Upper lobe of left lung (tissue), 6 donors: ENCODE measurements around the gene TCF7L2. TPM values are rescaled to one million over a fixed set of nuclear protein-coding genes. Genes with fewer than 3 reads are reported as not detected.

Experiments used
- ATAC-seq, 2 donors: fragments of 200-7000 bp; cut with Tn5 transposase; one replicate each; pipeline ENCODE4 v1.9.1; 2022; ENCODE audit warnings: mild to moderate bottlenecking in 2 of 2, moderate library complexity in 2 of 2; ENCODE audit not compliant: low FRiP score in 2 of 2
- DNase-seq, 2 donors: peaks; one replicate each; pipeline ENCODE4 v3.0.0-alpha.2; 2019 to 2020
- H3K27ac ChIP-seq, 4 donors: fragments of 200-600 bp; sonication (generic); one replicate each; pipeline ENCODE4 v1.5.1; 2016 to 2019
- H3K27me3 ChIP-seq, 4 donors: fragments of 200-600 bp; sonication (generic); one replicate each; pipeline ENCODE4 v1.5.1; 2017 to 2019
- H3K36me3 ChIP-seq, 4 donors: fragments of 200-600 bp; sonication (generic); one replicate each; pipeline ENCODE4 v1.5.1; 2016 to 2019
- H3K4me1 ChIP-seq, 4 donors: fragments of 200-600 bp; sonication (generic); one replicate each; pipeline ENCODE4 v1.5.1; 2018 to 2019
- H3K4me3 ChIP-seq, 4 donors: fragments of 200-600 bp; sonication (generic); one replicate each; pipeline ENCODE4 v1.5.1; 2017 to 2019; ENCODE audit warnings: mild to moderate bottlenecking in 2 of 4, moderate library complexity in 1 of 4
- H3K9me3 ChIP-seq, 4 donors: fragments of 200-600 bp; sonication (generic); one replicate each; pipeline ENCODE4 v1.5.1; 2018 to 2019
- CTCF ChIP-seq, 6 experiments: fragments of 450-650 bp in 4 of 6; fragments of 200-600 bp in 2 of 6; sonication (generic) in 2 of 6; IDR thresholded peaks; one replicate each; pipeline ENCODE4 v1.5.1; 2016 to 2019; ENCODE audit warnings: antibody characterized with exemption in 6 of 6
- EP300 ChIP-seq, 4 donors: sonication (generic); formaldehyde crosslinking; IDR thresholded peaks; one replicate each; pipeline ENCODE4 v1.5.1; 2017; ENCODE audit warnings: antibody characterized with exemption in 4 of 4, control low read depth in 2 of 4
- POLR2A ChIP-seq, 4 donors: fragments of 450-650 bp; IDR thresholded peaks; one replicate each; pipeline ENCODE4 v1.5.1; 2016 to 2017; ENCODE audit warnings: antibody characterized with exemption in 4 of 4, mild to moderate bottlenecking in 2 of 4
- POLR2AphosphoS5 ChIP-seq, 2 donors: sonication (generic); formaldehyde crosslinking; IDR thresholded peaks; one replicate each; pipeline ENCODE4 v1.5.1; 2017; ENCODE audit warnings: antibody characterized with exemption in 2 of 2
- WGBS, 2 donors: methylation state at CpG; one replicate each; pipeline ENCODE4 v1.1.5; 2017 to 2018; 5-methylcytosine and 5-hydroxymethylcytosine counted together
- total RNA-seq, 6 donors: library from RNA; depleted of rRNA in 4 of 6; stranded (reverse); fragments of >200 nt in 4 of 6; gene quantifications; one replicate each; pipeline versions ENCODE4 v1.1.0 to v1.2.1, GENCODE V29; 2016 to 2021
- donor health status: DM: no; HTN: no; CAD: no; lungs with moderate emphysema.
- donor health status: DM: no; HTN: yes; CAD: no; lungs with severe emphysema.

The TCF7L2 gene
- total RNA-seq, 6 donors from 2014 or later: 15.5 to 80.3 (median 48.1) TPM

- DNase-seq: no peak
- no peaks in the 10 kb centered on the region for H3K27me3 ChIP-seq
- WGBS, 2 donors: 29 to 32% methylated on average over 8 of the region's 8 CpGs
- ATAC-seq: peak in 1 of 2 donors; percentile 40
- no peak for TF ChIP-seq EP300 (IDR thresholded peaks at IDR 0.05)
- H3K36me3 ChIP-seq: no peaks in the 10 kb centered on the region
- H3K4me1 ChIP-seq: peaks cover 31 to 57% (median 54%) of the 10 kb centered on the region in 4 donors
- H3K9me3 ChIP-seq: no peaks in the 10 kb centered on the region
- H3K27ac ChIP-seq: peak overlapping the region; percentile 13 to 68 (median 54)
- peak overlapping the region in 2 of 4 donors; percentile 23 to 27 for H3K4me3 ChIP-seq
Observed at GRCh38 chr10:113059371-113059780, 109.3 kb downstream of the TCF7L2 start.

GRCh38 chr10:113060201-113061053, 110.4 kb downstream of the TCF7L2 start:
- Histone ChIP-seq H3K27me3 (no peaks in the 10 kb centered on the region), H3K9me3 (no peaks in the 10 kb centered on the region), H3K36me3 (no peaks in the 10 kb centered on the region), H3K4me3 (peak overlapping the region in 1 of 4 donors; percentile 6), H3K27ac (peak overlapping the region; percentile 55 to 68 (median 60)), H3K4me1 (peaks cover 31 to 61% (median 56%) of the 10 kb centered on the region in 4 donors)
- TF ChIP-seq POLR2A (IDR thresholded peaks at IDR 0.05): no peak
- no peak for TF ChIP-seq CTCF (IDR thresholded peaks at IDR 0.05)
- peak in 1 of 2 donors; percentile 21 for TF ChIP-seq POLR2AphosphoS5 (IDR thresholded peaks at IDR 0.05)
- TF ChIP-seq EP300 (IDR thresholded peaks at IDR 0.05): no peak
- DNase-seq (peak; percentile 22 to 35), ATAC-seq (peak in 1 of 2 donors; percentile 64)
- WGBS, 2 donors: 41 to 44% methylated on average over 15 of the region's 15 CpGs

GRCh38 chr10:113061054-113061430, 111.0 kb downstream of the TCF7L2 start:
- DNase-seq (no peak), ATAC-seq (no peak)
- no peak for TF ChIP-seq POLR2AphosphoS5 (IDR thresholded peaks at IDR 0.05)
- no peak for TF ChIP-seq CTCF (IDR thresholded peaks at IDR 0.05)
- no peak for TF ChIP-seq POLR2A (IDR thresholded peaks at IDR 0.05)
- no peak for TF ChIP-seq EP300 (IDR thresholded peaks at IDR 0.05)
- H3K4me3 ChIP-seq: no peak overlapping the region
- H3K27me3 ChIP-seq: no peaks in the 10 kb centered on the region
- WGBS, 2 donors: 81 to 84% methylated on average over 7 of the region's 7 CpGs
- no peaks in the 10 kb centered on the region for H3K9me3 ChIP-seq
- peaks cover 31 to 61% (median 55%) of the 10 kb centered on the region in 4 donors for H3K4me1 ChIP-seq
- H3K27ac ChIP-seq: peak overlapping the region; percentile 55 to 68 (median 60)
- H3K36me3 ChIP-seq: no peaks in the 10 kb centered on the region

GRCh38 chr10:113061557-113061956, 111.5 kb downstream of the TCF7L2 start:
- TF ChIP-seq EP300 (IDR thresholded peaks at IDR 0.05): no peak
- Histone ChIP-seq H3K27me3 (no peaks in the 10 kb centered on the region), H3K9me3 (no peaks in the 10 kb centered on the region), H3K4me3 (no peak overlapping the region), H3K27ac (peak overlapping the region in 2 of 4 donors; percentile 27 to 56), H3K4me1 (peaks cover 31 to 56% (median 53%) of the 10 kb centered on the region in 4 donors), H3K36me3 (no peaks in the 10 kb centered on the region)
- DNase-seq (no peak), ATAC-seq (no peak)
- WGBS, 2 donors: 76 to 85% methylated on average over 10 of the region's 10 CpGs

GRCh38 chr10:113063043-113063967, 113.3 kb downstream of the TCF7L2 start:
- H3K9me3 ChIP-seq: no peaks in the 10 kb centered on the region
- DNase-seq (no peak), ATAC-seq (no peak)
- no peak overlapping the region for H3K4me3 ChIP-seq
- WGBS, 2 donors: 62 to 71% methylated on average over 14 of the region's 14 CpGs
- TF ChIP-seq EP300 (IDR thresholded peaks at IDR 0.05): no peak
- no peak for TF ChIP-seq POLR2A (IDR thresholded peaks at IDR 0.05)
- no peak for TF ChIP-seq POLR2AphosphoS5 (IDR thresholded peaks at IDR 0.05)
- no peak for TF ChIP-seq CTCF (IDR thresholded peaks at IDR 0.05)
- H3K27me3 ChIP-seq: no peaks in the 10 kb centered on the region
- peaks cover 26 to 44% (median 41%) of the 10 kb centered on the region in 4 donors for H3K4me1 ChIP-seq
- no peaks in the 10 kb centered on the region for H3K36me3 ChIP-seq
- H3K27ac ChIP-seq: no peak overlapping the region
